ENCODE measurements around the gene SAMD1.

DNA sequence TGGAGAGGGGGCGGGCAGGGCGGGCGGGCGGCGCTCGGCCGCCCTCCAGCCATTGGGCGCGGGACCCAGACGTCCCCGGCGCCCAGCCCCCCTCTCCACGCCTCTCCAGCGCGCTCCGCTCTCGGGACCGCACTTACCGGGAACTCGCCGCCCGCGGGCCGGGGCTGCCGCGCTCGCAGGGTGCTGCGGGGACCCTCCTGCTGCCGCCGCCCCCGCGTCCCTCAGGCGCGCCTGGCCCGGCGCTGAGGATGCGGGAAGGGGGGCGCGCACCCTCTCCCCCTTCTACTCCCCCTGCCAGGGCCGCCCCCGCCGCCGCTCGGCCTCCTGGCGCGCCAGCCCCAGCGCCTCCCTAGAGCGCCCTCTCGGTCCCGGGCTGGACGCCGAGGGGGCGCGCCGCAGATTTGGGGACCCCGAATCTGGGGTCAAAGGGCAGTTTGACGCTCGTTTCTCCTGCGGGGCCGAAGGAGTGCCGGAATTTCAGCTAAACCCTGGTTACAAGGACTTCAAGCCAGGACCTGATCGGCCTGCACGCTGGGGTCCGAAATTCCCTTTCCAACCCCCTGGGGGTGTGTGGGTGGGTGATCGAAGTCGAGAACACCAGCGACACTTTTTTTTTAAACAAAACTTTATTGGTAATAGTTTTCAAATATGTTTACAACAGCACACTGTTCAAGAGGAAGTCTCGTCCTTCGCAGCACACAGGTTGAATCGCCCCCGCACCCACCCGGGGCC lies 696 bp upstream of the SAMD1 start:
- TF ChIP-seq, protein P1, sequence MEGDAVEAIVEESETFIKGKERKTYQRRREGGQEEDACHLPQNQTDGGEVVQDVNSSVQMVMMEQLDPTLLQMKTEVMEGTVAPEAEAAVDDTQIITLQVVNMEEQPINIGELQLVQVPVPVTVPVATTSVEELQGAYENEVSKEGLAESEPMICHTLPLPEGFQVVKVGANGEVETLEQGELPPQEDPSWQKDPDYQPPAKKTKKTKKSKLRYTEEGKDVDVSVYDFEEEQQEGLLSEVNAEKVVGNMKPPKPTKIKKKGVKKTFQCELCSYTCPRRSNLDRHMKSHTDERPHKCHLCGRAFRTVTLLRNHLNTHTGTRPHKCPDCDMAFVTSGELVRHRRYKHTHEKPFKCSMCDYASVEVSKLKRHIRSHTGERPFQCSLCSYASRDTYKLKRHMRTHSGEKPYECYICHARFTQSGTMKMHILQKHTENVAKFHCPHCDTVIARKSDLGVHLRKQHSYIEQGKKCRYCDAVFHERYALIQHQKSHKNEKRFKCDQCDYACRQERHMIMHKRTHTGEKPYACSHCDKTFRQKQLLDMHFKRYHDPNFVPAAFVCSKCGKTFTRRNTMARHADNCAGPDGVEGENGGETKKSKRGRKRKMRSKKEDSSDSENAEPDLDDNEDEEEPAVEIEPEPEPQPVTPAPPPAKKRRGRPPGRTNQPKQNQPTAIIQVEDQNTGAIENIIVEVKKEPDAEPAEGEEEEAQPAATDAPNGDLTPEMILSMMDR (IDR thresholded peaks at IDR 0.05; ENCODE audit: insufficient read depth, low read depth, low read length): no peak
- TF ChIP-seq EZH2 (IDR thresholded peaks at IDR 0.05; ENCODE audit: insufficient read depth, low read length): no peak

All from astrocyte (in vitro differentiated cells and primary cell).